Stomach (tissue), 4 donors: ENCODE data around the gene ZNF32.

ENCODE experiments used
- CTCF ChIP-seq, 7 experiments: fragments of 450-650 bp in 4 of 7; fragments of 200-600 bp in 3 of 7; sonication (generic) in 3 of 7; IDR thresholded peaks; one replicate each; pipeline ENCODE4 v1.5.1; 2016 to 2019; ENCODE audit warnings: antibody characterized with exemption in 7 of 7, control low read depth in 2 of 7, mild to moderate bottlenecking in 1 of 7
- EP300 ChIP-seq: sonication (generic); formaldehyde crosslinking; IDR thresholded peaks from one replicate; pipeline ENCODE4 v1.6.1; 2017; ENCODE audit warnings: antibody characterized with exemption
- POLR2A ChIP-seq, 4 donors: fragments of 450-650 bp; IDR thresholded peaks; one replicate each; pipeline ENCODE4 v1.6.1; 2016; ENCODE audit warnings: antibody characterized with exemption in 4 of 4, control low read depth in 2 of 4, mild to moderate bottlenecking in 1 of 4, moderate library complexity in 1 of 4
- POLR2AphosphoS5 ChIP-seq, 3 donors: sonication (generic); formaldehyde crosslinking; IDR thresholded peaks; one replicate each; pipeline ENCODE4 v1.6.1; 2016; ENCODE audit warnings: antibody characterized with exemption in 3 of 3

- TF ChIP-seq POLR2A (IDR thresholded peaks at IDR 0.05) (no peak), CTCF (IDR thresholded peaks at IDR 0.05) (no peak), EP300 (no peak), POLR2AphosphoS5 (IDR thresholded peaks at IDR 0.05) (no peak)
These were observed 50.2 kb downstream of the ZNF32 start for GRCh38 chr10:43598446-43598845.
